ENCODE data around the gene SNED1.
"Not testable (repeated sequence)": the region's sequence is repeated elsewhere in the genome, so short reads cannot be mapped to it uniquely, and the experiment has no call there.

The SNED1 gene

DNA sequence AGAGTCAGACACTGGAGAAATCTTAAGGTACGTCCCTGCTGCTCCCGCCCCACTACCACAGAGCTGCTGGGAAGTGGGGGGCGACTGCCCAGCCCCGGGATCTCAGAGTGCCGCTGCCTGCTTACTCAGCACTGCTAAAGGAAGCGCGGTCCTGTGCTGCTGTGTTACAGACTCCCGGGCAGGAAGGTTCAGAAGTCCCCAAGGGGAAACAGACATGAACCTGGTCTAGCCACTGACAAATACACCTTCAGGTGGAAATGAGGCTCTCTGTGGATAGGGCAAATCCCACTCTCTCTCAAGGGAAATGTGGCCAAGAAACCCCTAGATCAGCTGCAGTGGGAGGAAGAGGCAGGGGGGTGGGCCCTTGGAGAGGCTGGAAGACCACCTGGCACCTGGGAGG is 90.0 kb downstream of the SNED1 start:
- no peak for DNase-seq

DNA sequence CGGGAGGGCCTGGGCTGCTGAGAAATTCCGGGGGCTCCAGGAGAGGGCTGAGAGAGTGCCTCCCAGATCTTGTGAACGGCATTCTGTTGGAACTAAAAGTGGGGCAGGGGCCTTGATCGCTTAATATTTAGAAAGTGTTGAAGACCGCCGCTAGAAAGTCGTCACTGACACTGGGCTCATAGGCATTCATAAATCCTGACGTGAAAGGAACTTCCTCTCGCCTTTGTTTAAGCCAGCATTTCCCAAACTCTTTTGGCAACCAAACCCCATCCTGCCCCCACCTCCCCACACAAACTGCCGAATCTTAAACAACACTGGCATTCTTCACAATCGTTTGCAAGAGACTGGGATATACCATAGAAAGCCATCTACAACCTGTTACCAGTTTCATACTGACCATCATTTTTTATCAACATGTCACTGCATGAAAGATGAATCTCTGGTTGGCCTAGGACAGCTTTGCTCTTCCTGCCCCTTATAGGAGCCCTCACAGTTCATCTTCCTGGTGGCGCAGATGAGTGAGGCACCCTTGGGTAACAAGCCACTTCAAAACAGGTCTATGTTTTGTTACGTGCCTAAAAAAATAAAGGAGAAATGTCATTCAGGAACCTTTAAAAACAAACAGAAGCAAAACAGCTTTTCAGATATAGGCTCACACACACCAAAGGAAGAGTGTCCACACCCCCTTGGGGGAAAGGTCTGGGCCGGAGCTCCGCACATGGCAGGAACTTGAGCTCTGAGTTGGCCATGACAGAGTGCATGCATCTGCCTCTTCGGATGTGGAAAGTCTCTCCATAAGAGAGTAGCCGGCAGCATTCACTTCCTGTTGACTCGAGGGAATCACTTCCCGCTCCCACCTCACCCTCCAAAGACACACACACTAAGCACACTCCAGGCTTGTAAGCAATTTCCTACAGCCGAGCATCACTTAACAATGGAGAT is 90.6 kb downstream of the SNED1 start:
- DNase-seq, result no peak

DNA sequence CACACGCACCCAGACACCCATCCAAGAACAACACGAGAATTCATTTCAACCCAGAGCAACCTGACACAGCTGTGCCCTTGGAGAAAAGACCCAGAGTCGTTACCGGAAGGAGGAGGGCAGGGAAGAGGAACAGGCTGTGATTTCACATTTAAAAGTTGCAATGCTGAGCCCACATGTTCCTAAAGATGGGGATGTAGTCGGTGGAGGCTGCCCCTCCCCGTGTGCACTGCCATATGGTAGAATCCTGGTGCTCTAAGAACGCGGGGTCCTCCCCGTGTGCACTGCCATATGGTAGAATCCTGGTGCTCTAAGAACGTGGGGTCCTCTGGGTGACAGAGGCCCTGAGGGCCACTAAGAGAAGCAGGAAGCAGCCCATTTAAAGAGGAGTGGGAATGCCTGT is 92.8 kb downstream of the SNED1 start:
- no peak for DNase-seq

DNA sequence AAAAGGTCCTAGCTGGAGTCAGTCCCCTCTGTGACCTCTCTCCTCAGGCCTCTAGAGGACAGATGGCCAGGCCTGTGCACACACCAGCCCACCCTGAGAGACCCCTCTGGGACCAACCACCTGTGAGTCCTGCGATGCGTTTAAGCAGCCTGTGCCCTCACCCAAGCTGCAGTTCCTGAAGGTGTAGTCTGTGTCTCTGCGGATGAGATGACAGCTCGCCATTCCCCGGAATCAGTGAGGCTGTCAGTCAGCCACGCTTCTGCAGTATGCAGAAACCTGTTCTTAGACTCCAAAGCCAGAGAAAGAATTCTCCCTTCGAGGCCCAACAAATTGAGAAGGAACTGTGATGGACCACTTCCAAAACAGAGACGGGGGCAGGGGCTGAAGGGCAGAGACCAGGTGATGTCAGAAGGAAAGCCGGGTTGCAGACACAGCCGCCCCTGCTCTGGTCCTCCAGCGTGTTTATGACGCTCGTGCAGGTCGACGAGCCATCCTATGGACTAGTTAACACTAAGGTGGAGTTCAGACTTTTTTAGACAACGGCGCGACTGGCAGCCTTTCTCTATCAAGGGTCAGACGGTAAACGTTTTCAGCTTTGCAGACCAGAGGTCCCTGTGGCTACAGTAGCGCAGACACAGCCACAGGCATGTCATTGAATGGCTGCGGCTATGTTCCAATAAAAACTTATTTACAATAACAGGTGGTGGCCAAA is 93.5 kb downstream of the SNED1 start:
- DNase-seq, result no peak

DNA sequence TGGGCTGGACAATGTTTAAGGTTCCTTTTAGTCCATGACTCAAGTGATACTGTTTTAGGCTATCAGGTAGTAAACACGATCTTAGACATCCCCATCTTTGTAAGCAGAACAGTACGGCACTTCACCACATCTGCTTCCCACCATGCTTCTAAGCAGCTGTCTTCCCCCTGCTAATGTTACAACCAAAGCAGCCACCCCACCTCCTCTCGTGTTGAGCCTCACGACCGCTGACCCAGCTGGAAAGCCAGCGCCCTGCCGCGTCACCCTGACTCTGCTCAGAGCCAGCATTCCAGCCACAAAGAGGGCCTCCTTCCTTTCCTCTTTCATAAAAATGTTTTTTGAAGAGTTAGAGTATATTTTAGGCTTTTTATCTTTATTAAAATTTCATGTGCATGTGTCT is 94.3 kb downstream of the SNED1 start:
- DNase-seq, result no peak

DNA sequence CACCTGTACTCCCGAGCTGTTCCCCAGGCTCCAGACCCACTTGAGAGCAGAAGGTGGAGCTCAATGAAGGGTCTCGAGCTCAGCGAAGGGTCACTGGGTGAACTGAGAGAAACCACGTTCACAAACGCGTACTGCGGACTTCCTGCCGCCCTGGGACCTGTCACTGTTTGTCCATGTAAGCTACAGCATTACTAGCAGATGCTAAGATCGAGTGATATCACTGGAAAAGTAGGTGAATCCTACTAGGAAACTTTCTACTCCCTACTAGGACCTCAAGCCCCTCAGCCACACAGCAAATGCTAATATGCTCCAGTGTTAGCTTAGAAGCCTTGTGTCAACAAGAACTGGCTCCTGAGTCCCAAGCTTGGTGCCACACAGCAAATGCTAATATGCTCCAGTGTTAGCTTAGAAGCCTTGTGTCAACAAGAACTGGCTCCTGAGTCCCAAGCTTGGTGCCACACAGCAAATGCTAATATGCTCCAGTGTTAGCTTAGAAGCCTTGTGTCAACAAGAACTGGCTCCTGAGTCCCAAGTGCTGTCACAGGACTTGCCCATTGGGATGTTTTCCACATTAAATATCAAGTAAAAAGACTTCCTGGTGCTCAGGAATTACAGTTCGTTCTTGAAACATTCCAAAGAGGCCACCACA is 94.8 kb downstream of the SNED1 start:
- DNase-seq, result not testable (repeated sequence)

DNA sequence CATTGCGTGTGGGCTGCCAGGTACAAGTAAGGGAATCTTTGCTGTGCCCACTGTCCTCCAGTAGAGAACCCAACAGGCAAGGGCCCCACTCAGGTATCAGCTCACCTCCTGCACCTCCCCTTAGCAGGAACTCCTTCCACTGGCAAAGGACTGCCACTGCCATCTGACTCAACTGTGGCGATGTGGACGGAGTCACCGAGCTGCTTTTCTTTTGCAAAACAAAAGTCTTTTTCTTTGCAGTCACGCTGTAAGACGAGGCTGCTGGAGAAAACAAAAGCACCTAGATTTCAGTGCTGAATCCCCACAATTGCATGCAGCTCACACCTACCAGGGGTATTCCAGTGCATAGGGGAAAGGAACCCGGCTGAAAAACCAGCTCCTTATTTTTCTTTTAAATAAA is 95.8 kb downstream of the SNED1 start:
- no peak for DNase-seq

DNA sequence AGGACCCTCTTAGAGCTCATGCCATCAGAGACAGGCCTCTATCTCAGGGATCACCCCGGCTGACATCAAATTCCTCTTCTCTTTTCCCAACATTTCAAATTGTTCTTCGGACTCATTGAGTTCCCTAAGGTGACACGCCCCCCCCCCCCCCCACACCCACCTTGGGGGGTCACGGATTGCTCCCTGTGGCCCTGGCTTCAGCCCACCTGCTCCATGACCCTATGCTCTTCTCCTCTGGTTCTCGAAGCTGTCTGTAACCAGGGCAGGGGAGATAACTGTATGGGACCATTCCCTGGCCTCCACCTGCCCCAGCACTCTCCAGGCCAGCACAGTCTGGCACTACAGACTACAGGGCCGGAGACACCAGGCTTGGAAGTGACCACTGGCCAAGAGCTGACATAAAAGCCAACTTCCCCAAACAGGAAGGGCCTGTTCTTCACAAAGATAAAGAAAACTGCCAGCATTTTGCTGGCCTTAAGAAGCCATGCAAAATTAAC is 96.6 kb downstream of the SNED1 start:
- no peak for DNase-seq

DNA sequence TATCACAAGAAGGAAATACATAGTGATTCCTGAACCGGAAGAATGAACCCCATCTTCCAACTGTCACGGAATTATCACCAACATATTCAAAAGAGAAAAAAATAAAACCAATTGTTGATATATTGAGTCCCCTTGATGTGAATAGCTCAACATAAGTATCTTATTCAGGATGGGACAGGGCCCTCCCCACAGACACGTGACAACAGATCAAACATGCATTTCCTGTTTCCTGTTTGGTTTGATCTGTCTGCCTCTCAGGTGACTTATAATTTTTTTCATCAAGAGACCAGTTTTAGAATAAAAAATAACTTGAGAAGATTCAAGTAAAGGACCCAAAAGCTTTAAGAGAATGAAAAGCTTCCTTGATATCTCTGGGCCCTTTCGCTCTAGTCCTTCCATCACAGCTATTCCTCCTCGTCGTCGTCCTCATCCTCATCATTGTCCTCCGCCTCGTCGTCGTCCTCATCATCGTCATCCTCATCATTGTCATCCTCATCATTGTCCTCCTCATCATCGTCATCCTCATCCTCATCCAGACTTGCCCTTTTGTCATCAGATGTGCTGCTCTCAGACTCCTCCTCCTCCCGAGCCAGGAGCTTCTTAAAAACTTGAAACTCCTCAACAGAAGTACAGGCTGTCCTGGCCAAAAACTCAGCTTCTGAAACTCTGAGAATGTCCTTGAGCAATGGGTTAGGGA is 97.3 kb downstream of the SNED1 start:
- no peak for DNase-seq

DNA sequence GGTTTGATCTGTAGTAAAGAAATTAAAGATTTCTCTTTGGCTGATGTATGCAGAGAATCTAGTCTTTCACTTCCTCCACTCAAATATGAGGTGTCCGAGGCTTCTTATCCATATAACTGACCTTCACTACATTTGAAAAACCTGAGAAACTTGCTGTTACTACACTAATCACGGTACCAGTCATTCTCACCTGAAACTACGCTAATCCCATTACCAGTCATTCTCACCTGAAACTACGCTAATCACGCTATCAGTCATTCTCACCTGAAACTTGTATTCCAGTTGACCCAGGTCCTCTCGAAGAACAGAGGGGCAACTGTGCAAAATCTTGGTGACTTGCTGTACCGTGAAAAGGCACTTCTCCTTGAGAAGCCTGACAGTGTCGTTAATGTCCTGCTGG is 98.6 kb downstream of the SNED1 start:
- DNase-seq, result no peak

DNA sequence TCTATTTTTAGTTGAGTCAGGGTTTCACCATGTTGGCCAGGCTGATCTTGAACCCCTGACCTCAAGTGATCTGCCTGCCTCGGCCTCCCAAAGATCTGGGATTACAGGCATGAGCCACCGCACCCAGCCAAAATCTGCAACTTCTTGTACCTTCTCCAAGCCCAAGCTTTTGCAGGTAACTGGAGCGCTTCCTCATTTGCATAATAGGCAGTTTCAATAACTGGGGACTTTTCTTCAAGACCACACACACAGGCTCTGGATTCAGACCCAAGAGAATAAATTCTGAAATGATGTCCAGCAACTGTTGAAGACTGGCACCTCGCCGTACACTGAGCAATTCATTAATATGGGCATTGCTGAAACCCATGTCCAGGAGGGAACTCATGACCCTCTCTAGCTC is 100.8 kb downstream of the SNED1 start:
- no peak for DNase-seq

DNA sequence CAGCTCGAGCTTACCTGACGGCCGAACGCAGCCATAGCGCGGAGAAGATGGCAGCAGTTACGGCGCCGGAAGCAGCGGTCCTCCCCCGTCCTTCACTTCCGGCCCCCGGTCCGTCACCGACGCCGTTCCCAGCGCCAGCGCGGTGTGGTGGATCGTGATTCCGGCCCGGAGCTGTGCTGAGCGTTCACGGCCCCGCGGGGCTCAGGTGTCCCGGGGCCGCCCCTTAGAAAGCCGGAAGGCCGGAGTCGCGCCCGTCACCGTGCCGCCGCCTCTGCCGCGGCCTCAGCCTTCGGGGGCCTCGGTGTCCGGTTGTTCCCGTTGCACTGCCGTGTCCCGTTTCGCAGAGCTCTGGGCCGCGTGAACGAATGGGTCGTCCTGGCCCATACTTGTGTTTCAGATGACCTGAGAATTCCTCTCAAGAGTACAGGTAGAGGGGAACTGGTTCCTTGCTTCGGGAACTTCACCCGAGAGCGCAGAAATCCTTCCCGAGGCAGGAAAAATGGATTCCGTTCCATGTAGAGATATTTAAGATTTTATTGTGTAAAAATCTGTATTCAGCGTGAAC is 103.9 kb downstream of the SNED1 start, which contains the start of gene MTERF4:
Gene MTERF4 (minus strand): TSS at position 49 of the 565 bp plus-strand sequence. CDS start 14 bp downstream, at position 35.
- DNase-seq, result peak; percentile 78

DNA sequence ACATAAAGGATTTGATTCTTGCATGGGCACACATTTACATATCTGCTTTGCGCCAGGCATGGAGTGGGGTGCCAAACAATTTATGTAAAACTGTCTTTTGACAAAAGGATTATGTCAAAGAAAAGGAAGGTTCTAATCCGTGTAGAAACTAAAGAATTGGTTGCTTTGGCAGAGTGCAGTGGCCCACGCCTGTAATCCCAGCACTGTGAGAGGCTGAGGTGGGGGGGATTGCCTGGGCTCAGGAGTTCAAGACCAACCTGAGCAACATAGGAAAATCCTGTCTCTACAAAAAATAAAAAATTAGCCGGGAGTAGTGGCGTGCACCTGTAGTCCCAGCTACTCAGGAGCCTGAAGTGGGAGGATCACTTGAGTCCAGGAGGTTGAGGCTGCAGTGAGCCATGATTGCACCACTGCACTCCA is 104.8 kb downstream of the SNED1 start:
- DNase-seq, result no peak

DNA sequence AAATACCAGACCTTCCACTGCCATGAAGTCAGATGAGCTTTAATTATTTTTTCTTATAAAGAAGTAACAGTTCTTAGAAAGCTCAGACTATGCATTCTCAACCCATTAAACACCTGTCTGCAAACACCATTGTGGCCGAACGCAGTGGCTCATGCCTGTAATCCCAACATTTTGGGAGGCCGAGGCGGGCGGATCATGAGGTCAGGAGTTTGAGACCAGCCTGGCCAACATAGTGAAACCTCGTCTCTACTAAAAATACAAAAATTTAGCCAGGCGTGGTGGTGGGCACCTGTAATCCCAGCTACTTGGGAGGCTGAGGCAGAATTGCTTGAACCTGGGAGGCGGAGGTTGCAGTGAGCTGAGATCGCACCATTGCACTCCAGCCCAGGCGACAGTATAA is 106.2 kb downstream of the SNED1 start:
- DNase-seq, result not testable (repeated sequence)

DNA sequence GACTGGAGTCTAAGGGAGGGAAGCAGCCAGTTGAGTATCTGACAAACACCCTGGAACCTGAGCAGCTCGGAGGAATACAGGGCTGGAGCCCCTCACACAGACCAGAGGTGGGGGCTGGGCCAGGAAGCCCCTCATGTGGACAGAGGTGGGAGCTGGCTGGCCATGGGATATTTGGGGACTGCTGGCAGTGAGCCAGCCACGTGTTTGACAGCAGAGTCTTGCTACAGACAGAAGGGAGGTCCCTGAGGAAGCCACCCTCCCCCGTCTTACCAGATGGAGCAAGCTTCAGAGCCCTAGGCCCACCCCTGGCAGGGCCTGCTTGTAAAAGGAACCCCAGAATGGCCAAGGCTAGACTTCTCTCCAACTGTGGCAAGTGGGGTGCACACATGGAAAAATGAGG is 107.2 kb downstream of the SNED1 start:
- DNase-seq, result no peak

DNA sequence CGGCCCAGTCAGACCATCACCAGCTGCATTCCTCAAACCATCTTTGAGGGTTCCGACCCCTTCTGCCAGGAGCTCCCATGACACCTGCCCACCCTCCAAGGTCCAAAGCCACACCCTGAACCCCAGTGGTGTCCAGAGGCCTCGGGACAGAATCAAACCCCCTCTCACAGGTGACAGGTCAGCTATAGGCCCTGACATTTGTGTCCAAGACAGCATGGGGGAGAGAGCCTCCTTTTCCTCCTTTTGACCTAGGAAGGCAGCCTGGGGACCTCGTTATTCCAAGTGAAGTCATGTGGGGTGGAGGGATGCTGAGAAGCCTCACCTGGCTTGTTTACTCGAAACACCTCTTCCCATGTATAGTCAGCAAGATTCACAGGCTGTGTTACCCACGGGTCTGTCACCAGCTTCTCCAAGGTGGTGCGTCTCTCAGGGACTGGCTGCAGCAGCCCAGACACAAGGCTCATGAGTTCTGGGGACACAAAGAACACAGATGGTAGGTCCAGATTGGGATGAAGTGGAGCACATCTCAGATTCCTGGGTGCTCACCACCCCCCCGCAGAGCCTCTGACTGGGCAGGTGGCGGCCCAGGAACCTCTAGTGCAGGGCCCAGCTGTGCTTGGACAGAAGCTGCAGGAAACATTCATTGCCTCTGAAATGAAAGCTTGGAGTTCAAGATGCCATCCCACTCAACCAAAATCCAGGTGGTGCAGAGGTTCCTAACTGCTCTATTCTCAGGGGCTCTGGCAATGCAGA is 108.8 kb downstream of the SNED1 start:
- no peak for DNase-seq

DNA sequence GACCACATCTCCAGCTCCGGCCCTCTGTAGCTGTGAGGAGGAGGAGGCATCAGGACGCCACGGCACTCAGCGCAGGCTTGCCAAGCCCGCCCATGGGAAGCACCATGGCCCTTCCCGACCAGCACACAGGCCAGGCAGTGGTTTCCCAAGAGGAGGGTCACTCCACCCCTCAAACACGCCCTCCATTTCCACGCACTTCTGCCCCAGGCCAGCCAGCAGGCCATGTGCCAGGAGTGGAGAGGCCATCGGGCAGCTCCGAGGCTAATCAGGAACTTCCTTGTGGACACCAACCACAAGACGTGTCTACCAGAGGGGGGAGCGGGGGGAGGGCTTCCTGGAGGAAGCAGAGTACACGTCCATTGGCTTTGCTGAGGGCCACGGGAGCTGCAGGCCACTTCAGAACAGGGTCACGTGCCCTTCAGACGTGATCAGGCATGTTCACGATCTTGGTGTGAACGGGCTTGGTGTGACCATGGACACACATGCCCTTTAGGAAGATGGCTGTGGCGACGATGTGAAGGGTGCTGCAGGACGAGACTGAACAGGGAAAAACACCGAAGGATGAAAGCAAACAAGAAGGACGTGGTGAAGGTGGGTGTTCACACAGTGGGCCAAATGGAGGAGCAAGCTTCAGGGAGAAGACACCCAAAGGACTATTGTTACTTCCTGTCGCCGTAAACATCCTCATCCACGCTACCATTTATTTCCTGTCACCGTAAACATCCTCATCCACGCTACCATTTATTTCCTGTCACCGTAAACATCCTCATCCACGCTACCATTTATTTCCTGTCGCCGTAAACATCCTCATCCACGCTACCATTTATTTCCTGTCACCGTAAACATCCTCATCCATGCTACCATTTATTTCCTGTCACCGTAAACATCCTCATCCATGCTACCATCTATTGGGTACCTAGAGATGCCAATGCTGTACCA is 110.1 kb downstream of the SNED1 start:
- DNase-seq, result no peak

DNA sequence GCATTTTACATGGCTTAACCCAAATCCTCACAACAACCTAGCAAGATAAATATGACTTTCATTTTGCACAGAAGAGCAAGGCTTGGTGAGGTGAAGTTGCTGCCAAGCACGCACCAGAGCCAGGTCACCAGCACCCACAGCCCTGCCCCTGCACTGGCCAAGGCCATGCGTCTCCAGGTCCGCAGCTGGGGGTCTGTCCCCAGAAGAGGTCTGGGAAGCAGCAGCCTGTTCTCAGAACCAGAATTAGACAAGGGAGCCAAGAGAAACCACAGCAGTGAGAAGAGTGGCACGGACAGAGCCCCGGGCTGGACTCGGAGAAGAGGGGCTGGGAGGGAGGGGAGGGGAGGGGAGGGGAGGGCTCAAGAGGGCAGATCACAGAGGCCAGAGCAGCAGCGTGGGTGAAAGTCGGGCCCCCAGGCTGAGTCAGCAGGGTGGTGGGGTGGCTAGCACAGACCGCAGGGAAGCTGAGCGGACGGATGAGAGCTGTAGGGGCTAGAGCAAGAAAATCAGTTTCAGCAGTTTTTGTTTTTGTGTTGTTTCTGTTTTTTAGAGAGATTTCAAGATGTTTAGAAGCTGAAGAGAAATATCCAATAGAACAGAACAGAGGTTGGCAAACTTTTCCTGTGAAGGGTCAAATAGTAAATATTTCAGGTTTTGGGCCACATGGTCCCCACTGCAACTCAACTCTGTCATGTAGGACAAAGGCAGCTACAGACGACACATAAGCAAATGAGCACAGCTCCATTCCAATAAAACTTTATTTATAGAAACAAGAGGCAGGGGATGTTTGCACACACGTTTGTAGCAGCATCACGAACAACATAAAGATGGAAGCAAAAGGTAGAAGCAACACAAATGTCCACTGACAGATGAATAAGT is 111.0 kb downstream of the SNED1 start:
- no peak for DNase-seq

DNA sequence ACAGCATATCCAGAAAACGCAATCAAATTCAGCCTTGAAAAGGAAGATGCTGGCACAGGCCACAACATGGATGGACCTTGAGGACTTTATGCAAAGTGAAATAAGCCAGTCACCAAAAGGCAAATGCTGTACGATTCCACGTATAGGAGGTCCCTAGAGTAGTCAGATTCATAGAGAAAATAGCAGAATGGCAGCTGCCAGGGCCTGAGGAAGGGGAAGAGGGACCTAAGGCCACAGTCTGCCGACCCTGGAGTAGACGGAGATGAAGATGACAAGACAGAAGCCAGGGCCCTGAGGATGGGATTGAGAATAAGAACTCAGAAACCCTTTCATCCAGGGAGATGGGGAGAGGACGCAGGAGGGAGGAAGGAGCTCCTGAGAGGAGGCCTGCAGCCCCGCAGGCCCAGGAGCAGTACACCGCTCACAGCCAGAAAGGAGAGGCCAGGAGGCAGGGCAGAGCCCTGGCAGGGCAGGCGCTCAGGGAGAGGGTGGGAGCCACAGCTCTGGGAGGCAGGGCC is 111.7 kb downstream of the SNED1 start:
- DNase-seq, result no peak
